Activated naive CD4-positive, alpha-beta T cell treated with Interleukin-2 at 50 U/mL for 16 hours (primary cell): ENCODE results near the gene UBE2A.

Source experiments
- DNase-seq: peaks from one replicate; pipeline ENCODE4 v3.0.0-alpha.2; 2020

The UBE2A gene

DNA sequence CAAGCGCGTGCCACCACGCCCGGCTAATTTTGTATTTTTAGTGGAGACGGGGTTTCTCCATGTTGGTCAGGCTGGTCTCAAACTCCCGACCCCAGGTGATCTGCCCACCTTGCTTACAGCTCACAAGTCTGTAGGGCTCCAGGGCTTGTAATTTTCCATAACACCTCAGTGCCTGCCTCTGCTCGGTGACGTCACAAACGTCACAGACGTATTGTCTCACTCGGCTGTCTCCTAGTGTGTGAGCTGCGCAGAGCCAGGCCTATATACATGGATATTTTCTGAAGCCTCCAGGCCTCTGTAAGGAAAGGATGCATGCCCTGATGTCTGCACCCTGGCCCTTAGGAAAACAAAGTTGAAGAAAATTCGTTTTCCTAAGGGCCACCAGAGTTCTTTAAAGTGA, 40.4 kb downstream of the UBE2A start:
- no peak for DNase-seq

DNA sequence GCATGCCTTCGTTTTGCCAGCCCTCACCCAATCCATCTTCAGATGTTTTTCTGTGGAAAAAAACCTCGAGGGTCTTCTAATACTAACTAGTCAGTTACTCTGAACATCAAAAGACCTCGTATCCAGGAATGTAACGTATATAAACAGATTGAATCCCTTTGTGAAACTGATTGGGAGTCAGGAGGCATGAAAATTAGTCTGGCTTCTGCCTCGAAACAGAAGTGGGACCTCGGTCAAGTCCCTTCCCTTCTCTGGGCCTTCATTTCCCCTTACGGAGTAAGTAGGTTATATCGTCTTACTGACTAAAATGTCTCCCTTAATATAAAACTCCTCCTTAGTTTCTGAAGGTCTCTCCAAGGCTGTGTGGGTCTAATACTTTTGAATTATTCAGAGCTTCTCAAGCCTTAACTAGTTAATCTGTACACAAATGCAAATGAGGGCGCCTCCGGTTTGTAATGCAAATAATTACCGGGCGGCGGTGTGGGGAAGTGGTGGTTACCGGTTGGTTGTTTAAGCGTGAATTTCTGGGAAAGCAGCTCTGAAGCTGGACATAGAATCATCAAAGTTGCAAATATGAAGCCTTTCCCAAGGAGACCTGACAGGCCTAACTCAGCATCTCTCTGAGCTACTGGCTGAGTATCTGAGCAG, 43.3 kb downstream of the UBE2A start:
- no peak for DNase-seq

DNA sequence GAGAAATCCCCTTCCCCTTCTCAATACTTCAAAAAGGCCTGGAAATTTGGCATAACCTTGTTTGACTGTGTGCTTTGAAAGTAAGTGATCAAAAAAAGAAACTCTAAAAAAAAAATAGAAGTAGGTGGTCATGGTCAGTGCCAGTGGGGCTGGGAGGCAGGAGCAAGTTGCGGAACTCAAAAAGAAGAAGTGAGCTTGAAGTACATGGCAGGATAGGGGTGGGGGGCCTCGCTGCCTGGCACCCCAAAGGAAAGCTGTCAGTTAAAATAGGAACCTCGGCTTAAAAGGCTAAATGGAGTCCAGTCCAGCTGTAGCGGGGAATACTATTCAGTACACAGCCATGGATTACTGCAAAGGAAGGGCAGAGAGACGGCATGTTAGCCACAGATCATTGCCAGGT, 44.1 kb downstream of the UBE2A start:
- no peak for DNase-seq

DNA sequence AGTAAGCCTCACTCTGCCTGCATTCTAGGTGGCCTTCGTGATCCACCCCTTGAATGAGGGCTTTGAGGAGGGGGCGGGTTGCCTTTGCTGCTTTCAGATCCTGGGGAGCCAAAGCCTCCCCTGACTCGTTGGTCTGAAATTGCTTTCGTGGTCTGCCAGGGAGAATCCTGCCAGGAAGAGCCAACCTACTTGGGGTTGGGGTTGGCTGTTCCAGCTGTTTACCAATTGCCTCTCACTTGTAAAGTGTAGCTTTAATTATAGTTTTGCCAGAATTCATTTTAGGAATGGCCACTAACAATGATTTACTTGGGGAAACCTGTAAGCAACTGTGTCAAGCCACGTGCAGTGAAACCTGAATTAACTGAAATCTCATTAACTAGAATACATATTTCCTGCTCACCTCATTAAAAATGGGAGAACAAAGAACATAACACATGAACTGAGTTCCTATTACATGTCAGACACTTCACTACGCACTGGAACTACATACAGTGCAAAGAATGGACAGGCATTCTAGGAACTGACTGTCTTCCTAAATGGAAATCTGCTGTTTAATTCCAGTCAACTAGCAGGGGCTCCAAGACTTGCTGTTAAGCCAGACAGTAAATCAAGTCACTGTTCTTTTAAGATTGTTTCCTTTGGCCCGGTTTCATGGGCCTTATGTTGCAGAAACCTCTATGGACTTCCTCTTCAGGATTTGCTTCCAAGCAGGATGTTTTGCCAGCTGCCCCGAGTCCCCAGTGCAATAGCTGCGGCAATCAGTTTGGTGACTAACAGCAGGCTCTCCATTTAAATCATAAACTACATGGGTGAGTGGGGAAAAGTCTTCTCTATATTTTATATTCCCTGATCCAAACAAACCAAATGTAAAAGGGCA, 48.2 kb downstream of the UBE2A start:
- DNase-seq: no peak

DNA sequence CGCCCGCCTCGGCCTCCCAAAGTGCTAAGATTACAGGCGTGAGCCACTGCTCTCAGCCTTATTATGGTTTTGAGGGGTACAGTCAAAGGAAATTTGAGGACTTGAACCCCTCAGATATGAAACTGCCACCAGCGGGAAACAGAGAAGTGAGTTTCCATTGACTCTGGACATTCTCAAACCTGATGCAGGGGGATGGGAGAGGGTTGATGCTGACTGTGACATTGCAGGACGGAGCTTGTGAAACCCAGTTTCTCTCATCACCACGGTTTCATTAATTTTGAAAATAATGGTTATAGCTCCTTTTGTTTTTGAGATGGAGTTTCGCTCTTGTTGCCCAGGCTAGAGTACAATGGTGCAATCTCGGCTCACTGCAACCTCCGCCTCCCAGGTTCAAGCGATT, 50.1 kb downstream of the UBE2A start:
- DNase-seq: no peak

DNA sequence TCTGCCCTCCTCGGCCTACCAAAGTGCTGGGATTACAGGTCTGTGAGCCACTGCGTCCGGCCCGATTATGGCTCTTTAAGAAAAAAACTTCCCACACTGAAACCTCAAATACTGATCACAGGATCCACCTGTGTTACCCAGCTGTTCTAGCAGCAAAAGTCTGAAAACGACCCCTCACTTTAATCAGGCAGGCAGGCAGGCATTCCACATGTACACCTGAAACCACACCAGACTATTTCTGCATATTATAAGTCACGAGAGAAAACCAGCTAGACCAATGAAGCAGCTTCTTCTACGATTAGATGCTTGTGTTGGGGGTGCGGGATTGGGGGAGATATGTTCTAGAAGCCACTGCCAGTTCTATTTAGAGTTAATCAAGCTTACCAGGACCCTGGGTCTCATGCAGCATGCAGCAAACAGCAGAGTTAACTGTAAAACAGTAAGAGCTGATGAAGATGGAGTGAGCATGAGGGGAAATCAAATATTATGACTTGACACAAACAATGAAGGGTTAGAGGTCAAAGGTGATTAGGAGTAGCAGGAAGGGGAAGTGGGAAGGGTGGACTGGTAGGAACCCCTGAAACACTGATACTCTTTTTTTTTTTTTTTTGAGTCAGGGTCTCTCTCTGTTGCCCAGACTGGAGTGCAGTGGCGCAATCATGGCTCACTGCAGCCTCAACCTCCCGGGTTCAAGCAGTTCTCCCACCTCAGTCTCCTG, 50.7 kb downstream of the UBE2A start:
- no peak for DNase-seq

DNA sequence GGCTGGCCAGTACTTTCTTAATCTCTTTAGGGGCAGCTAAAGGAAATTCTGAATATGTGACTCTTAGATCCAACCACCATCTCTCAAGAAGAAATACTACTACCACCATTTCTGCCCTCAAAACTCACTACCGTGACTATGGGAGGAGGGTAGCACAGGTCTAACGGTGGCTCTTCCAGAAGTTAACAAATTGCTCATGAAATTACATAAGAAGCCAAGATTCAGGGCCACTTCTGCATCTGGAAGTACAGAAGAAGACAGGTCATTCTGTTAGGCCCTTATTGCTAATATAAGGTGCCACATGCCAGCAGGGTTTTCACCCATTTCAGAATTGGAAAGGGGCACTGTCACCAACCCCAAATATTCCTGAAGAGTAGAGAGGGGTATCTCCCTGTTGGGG, 51.5 kb downstream of the UBE2A start:
- no peak for DNase-seq
